SU-DHL-6 (cell line): ENCODE measurements around the gene CD5L.

ENCODE experiments used
- H2AFZ ChIP-seq: fragments of 200-600 bp; sonication (generic); 2 replicates; pipeline ENCODE4 v1.6.1; 2014; ENCODE audit warnings: low read depth, mild to moderate bottlenecking, moderate library complexity, mixed read lengths, antibody characterized with exemption, low read length; ENCODE audit not compliant: severe bottlenecking
- H3F3A ChIP-seq: fragments of 200-600 bp; shearing (Covaris generic); 2 replicates; pipeline ENCODE4 v1.6.0; 2016; ENCODE audit warnings: antibody characterized with exemption, mild to moderate bottlenecking; ENCODE audit not compliant: insufficient read depth
- H3K27ac ChIP-seq: fragments of 200-600 bp; sonication (generic); 2 replicates; pipeline ENCODE4 v1.5.1; 2016; ENCODE audit warnings: low read depth, mild to moderate bottlenecking, low read length, moderate library complexity, mixed read lengths
- H3K27me3 ChIP-seq: fragments of 200-600 bp; sonication (generic), shearing (Covaris generic); 2 replicates; pipeline ENCODE4 v1.6.0; 2014; ENCODE audit warnings: mild to moderate bottlenecking, low read length
- H3K36me3 ChIP-seq: fragments of 200-600 bp; sonication (generic); 2 replicates; pipeline ENCODE4 v1.6.1; 2014; ENCODE audit warnings: mild to moderate bottlenecking, low read length, mixed read lengths
- H3K4me2 ChIP-seq: fragments of 300-600, 200-600 bp; shearing (Covaris generic), sonication (generic); 2 replicates; pipeline ENCODE4 v1.6.0; 2014; ENCODE audit warnings: low read length, low read depth, mild to moderate bottlenecking; ENCODE audit not compliant: poor library complexity, severe bottlenecking
- H3K4me3 ChIP-seq: fragments of 200-600 bp; sonication (generic); 2 replicates; pipeline ENCODE4 v1.5.1; 2014; ENCODE audit warnings: antibody characterized with exemption, low read length, mild to moderate bottlenecking, mixed read lengths; ENCODE audit not compliant: insufficient read depth, poor library complexity, severe bottlenecking
- H3K79me2 ChIP-seq: fragments of 200-600 bp; sonication (generic); 2 replicates; pipeline ENCODE4 v1.6.1; 2014; ENCODE audit warnings: mild to moderate bottlenecking, low read length, moderate library complexity; ENCODE audit not compliant: insufficient read depth
- H3K9ac ChIP-seq: fragments of 200-600 bp; sonication (generic); 2 replicates; pipeline ENCODE4 v1.7.0; 2014; ENCODE audit warnings: mild to moderate bottlenecking, low read length
- H3K9me2 ChIP-seq: fragments of 200-600 bp; sonication (generic); replicated peaks from 2 replicates; pipeline ENCODE4 v1.6.1; 2014; ENCODE audit warnings: low read length; ENCODE audit not compliant: insufficient read depth
- H3K9me3 ChIP-seq: fragments of 200-600 bp; sonication (generic); 2 replicates; pipeline ENCODE4 v1.6.1; 2014; ENCODE audit warnings: low read length, mixed read lengths; ENCODE audit not compliant: insufficient read depth
- H4K20me1 ChIP-seq: fragments of 200-600 bp; sonication (generic); 2 replicates; pipeline ENCODE4 v1.6.1; 2014; ENCODE audit warnings: low read depth, mild to moderate bottlenecking, antibody characterized with exemption, low read length, moderate library complexity, mixed read lengths
- CTCF ChIP-seq: fragments of 200-600 bp; sonication (generic); IDR thresholded peaks from one replicate; pipeline ENCODE4 v1.5.1; 2017; ENCODE audit warnings: antibody characterized with exemption, mild to moderate bottlenecking, low read length, moderate library complexity; ENCODE audit not compliant: insufficient read depth, poor library complexity, severe bottlenecking
- EZH2phosphoT487 ChIP-seq: fragments of 200-600 bp; sonication (generic), shearing (Covaris generic); conservative IDR thresholded peaks from 2 replicates; pipeline ENCODE4 v1.6.1; 2018; ENCODE audit warnings: mild to moderate bottlenecking, antibody characterized with exemption, low read length, moderate library complexity, mixed read lengths

Gene CD5L

GRCh38 chr1:157798211-157798610 lies 43.4 kb downstream of the CD5L start:
- Histone ChIP-seq H3F3A (peaks cover 15% of the 10 kb centered on the region), H3K9me2 (no peaks in the 10 kb centered on the region), H3K36me3 (peaks cover 47% of the 10 kb centered on the region), H3K9ac (peak overlapping the region; percentile 31; the same call in 1 of the 2 replicates), H3K4me3 (peak overlapping the region; percentile 3), H3K4me2 (peak overlapping the region; percentile 45), H4K20me1 (no peaks in the 10 kb centered on the region), H3K9me3 (peaks cover 10% of the 10 kb centered on the region; the same call in 1 of the 2 replicates), H3K27ac (peak overlapping the region; percentile 38), H3K79me2 (no peaks in the 10 kb centered on the region), H3K27me3 (no peaks in the 10 kb centered on the region), H2AFZ (no peak overlapping the region)
- TF ChIP-seq CTCF = no peak
- no peak for TF ChIP-seq EZH2phosphoT487

GRCh38 chr1:157785248-157785647 lies 56.4 kb downstream of the CD5L start:
- no peak overlapping the region for H3K4me3 ChIP-seq
- H3K27me3 ChIP-seq = no peaks in the 10 kb centered on the region
- H3K4me2 ChIP-seq = peak overlapping the region; percentile 96
- H3F3A ChIP-seq = peaks cover 94% of the 10 kb centered on the region
- H4K20me1 ChIP-seq = no peaks in the 10 kb centered on the region
- H2AFZ ChIP-seq = no peak overlapping the region
- peak overlapping the region; percentile 44 for H3K9ac ChIP-seq
- TF ChIP-seq CTCF (no peak), EZH2phosphoT487 (no peak)
- H3K9me3 ChIP-seq = no peaks in the 10 kb centered on the region
- H3K27ac ChIP-seq = peak overlapping the region; percentile 97
- no peaks in the 10 kb centered on the region for H3K9me2 ChIP-seq
- H3K79me2 ChIP-seq = no peaks in the 10 kb centered on the region
- peaks cover 11% of the 10 kb centered on the region for H3K36me3 ChIP-seq

- no peak overlapping the region for H3K4me3 ChIP-seq
- TF ChIP-seq CTCF (no peak), EZH2phosphoT487 (no peak)
- peak overlapping the region; percentile 44 for H3K9ac ChIP-seq
Observed at GRCh38 chr1:157784801-157785200, 56.8 kb downstream of the CD5L start.

GRCh38 chr1:157782931-157783330 lies 58.7 kb downstream of the CD5L start:
- Histone ChIP-seq H4K20me1 (no peaks in the 10 kb centered on the region), H3K27ac (peak overlapping the region; percentile 97), H3K27me3 (no peaks in the 10 kb centered on the region), H3F3A (peaks cover 93% of the 10 kb centered on the region), H3K4me2 (peak overlapping the region; percentile 96), H3K36me3 (peaks cover 5% of the 10 kb centered on the region), H3K4me3 (no peak overlapping the region), H3K9me3 (no peaks in the 10 kb centered on the region), H3K79me2 (peaks cover 3% of the 10 kb centered on the region; the same call in 1 of the 2 replicates), H3K9ac (peak overlapping the region; percentile 28), H3K9me2 (no peaks in the 10 kb centered on the region), H2AFZ (no peak overlapping the region)
- TF ChIP-seq EZH2phosphoT487 (no peak), CTCF (no peak)

More at GRCh38 chr1:157784801-157785200, 56.8 kb downstream of the CD5L start:
- Histone ChIP-seq H3K9me3 (no peaks in the 10 kb centered on the region), H3K9me2 (no peaks in the 10 kb centered on the region), H2AFZ (no peak overlapping the region), H3K27me3 (no peaks in the 10 kb centered on the region), H3F3A (peaks cover 94% of the 10 kb centered on the region), H3K4me2 (peak overlapping the region; percentile 96), H3K79me2 (no peaks in the 10 kb centered on the region), H3K36me3 (peaks cover 11% of the 10 kb centered on the region), H4K20me1 (no peaks in the 10 kb centered on the region), H3K27ac (peak overlapping the region; percentile 97)
